ENCODE data around the gene FXYD5. TPM values are rescaled to one million over a fixed set of nuclear protein-coding genes. Genes with fewer than 3 reads are reported as not detected.

FXYD5 gene
- total and polyA plus RNA-seq, 7 donors: 18.5 to 102 (median 27.0) TPM

DNA sequence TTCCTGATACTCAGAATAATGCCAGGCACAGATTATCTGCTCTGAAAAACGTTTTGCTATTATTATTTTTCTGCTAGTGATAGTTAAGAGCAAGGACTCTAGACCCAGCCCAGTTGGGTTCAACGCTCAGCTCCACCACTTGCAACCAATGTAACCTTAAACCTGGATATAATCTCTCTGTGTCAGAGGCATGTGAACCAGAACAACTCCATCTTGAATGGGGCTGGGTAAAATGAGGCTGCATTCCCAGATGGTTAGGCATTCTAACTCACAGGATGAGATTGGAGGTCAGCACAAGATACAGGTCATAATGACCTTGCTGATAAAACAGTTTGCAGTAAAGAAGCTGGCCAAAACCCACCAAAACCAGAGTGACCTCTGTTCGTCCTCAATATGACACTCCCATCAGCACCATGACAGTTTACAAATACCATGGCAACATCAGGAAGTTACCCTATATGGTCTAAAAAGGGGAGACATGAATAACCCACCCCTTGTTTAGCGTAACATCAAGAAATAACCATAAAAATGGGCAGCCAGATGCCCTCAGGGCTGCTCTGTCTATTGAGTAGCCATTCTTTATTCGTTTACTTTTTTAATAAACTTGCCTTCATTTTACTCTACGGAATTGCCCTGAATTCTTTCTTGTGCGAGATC lies 60.4 kb downstream of the FXYD5 start:
- H3K4me3 ChIP-seq: no peak overlapping the region
- no peaks in the 10 kb centered on the region for H3K36me3 ChIP-seq
- WGBS, 2 donors: 64 to 76% methylated on average over 7 of the region's 7 CpGs
- peak overlapping the region in 2 of 4 donors; percentile 69 to 76 for H3K27ac ChIP-seq
- peaks cover 0 to 6% (median 1%) of the 10 kb centered on the region in 4 donors for H3K9me3 ChIP-seq
- H3K4me1 ChIP-seq: peaks cover 0 to 16% (median 13%) of the 10 kb centered on the region in 4 donors
- TF ChIP-seq EP300 (IDR thresholded peaks at IDR 0.05): no peak
- intact Hi-C loops (cut with DNase I): no loop called here
- H3K27me3 ChIP-seq: peaks cover 0 to 6% (median 0%) of the 10 kb centered on the region in 3 donors
- DNase-seq: no peak

DNA sequence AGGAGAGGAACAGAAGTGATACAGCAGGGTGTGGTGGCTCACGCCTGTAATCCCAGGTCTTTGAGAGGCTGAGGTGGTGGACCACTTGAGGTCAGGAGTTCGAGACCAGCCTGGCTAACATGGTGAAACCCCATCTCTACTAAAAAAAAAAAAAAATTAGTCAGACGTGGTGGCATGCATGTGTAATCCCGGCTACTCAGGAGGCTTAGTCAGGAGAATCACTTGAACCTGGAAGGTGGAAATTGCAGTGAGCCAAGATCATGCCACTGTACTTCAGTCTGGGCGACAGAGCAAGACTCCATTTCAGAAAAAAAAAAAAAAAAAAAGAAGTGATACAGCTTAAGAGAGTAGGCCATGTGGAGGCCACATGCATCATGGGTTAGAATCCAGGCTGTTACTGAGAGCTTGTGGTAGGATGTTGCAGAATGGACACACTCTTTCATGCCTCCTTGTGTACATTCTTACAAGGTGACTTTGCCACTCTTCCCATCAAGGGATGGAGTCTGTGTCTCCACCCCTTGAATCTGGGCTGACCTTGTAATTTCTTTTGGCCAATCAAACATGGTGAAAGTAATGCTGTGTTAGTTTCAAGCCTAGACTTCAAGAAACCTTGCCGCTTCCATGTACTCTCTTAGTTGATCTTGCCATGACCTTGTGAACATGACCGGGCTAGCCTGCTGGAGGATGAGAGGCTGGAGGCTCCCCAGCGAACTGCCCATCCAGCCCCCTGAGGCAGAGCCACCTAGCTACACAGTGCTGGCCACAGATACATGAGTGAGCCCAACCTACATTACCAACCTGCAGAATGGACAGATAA lies 61.7 kb downstream of the FXYD5 start:
- intact Hi-C loops (cut with DNase I): no loop called here
- WGBS, 2 donors: 80 to 86% methylated on average over 8 of the region's 8 CpGs
- Histone ChIP-seq H3K36me3 (no peaks in the 10 kb centered on the region), H3K27me3 (no peaks in the 10 kb centered on the region), H3K27ac (no peak overlapping the region), H3K4me1 (peaks cover 0 to 16% (median 13%) of the 10 kb centered on the region in 4 donors), H3K4me3 (no peak overlapping the region), H3K9me3 (peaks cover 0 to 6% (median 1%) of the 10 kb centered on the region in 4 donors)
- TF ChIP-seq, protein P1, sequence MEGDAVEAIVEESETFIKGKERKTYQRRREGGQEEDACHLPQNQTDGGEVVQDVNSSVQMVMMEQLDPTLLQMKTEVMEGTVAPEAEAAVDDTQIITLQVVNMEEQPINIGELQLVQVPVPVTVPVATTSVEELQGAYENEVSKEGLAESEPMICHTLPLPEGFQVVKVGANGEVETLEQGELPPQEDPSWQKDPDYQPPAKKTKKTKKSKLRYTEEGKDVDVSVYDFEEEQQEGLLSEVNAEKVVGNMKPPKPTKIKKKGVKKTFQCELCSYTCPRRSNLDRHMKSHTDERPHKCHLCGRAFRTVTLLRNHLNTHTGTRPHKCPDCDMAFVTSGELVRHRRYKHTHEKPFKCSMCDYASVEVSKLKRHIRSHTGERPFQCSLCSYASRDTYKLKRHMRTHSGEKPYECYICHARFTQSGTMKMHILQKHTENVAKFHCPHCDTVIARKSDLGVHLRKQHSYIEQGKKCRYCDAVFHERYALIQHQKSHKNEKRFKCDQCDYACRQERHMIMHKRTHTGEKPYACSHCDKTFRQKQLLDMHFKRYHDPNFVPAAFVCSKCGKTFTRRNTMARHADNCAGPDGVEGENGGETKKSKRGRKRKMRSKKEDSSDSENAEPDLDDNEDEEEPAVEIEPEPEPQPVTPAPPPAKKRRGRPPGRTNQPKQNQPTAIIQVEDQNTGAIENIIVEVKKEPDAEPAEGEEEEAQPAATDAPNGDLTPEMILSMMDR (IDR thresholded peaks at IDR 0.05): no peak
- TF ChIP-seq POLR2A (IDR thresholded peaks at IDR 0.05) (no peak), EP300 (IDR thresholded peaks at IDR 0.05) (no peak), POLR2AphosphoS5 (IDR thresholded peaks at IDR 0.05) (no peak)
- DNase-seq: no peak

DNA sequence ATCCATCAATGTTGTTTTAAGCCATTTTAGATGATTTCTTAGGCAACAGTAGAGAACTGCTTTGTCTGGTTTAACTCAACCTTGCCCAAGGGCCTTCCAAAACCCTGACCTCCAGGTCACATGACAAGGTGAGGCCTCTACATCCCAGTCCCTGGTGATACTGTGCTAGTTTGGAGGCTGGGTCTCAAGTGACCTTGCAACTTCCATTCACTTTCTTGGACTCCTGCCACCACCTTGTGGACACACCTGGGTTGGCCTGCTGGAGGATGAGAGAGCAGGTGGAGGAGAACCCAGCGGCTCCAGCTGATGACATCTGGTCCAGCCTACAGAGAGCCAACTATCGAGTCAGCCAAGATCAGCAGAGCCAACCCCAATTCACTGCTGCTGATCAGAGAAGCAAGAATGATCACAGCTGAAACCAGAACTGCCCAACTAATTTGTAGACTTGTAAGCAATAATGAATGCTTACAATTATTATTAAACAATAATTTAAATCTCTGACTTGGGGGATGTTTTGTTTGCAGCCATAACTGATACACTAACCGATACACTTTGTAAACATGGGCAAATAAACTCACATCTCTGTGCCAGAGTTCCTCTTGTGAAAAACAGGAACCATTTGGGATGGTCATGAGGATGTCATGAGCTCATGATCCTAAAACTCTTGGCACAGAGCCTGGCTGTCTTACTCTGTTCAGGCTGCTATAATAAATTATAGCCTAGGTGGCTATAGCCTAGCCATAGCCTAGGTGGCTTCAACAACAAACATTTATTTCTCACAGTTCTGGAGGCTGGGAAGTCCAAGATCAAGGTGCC lies 62.5 kb downstream of the FXYD5 start:
- H3K27ac ChIP-seq: no peak overlapping the region
- TF ChIP-seq EP300 (IDR thresholded peaks at IDR 0.05): no peak
- TF ChIP-seq, protein P1 (IDR thresholded peaks at IDR 0.05): no peak
- no peak for TF ChIP-seq POLR2AphosphoS5 (IDR thresholded peaks at IDR 0.05)
- TF ChIP-seq POLR2A (IDR thresholded peaks at IDR 0.05): no peak
- H3K4me3 ChIP-seq: no peak overlapping the region
- peaks cover 0 to 6% (median 1%) of the 10 kb centered on the region in 4 donors for H3K9me3 ChIP-seq
- H3K36me3 ChIP-seq: no peaks in the 10 kb centered on the region
- DNase-seq: no peak
- WGBS, 2 donors: 27 to 74% methylated on average over 3 of the region's 3 CpGs
- intact Hi-C loops (cut with DNase I): no loop called here
- no peaks in the 10 kb centered on the region for H3K27me3 ChIP-seq
- H3K4me1 ChIP-seq: peaks cover 0 to 16% (median 13%) of the 10 kb centered on the region in 4 donors

DNA sequence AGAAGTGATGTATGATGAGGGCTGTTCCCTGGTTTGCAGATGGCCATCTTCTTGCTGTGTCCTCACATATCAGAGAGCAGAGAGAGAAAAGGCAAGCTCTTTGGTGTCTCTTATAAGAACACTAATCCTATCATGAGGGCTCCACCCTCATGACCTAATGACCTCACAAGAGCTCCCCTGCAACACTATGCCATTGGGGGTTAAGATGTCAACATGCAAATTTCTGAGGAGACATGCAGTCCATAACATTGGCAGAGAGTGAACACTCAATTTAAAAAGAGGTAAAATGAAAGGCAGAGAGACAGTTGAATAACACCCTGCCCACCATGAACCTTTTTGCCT lies 63.1 kb downstream of the FXYD5 start:
- Histone ChIP-seq H3K9me3 (peaks cover 0 to 6% (median 1%) of the 10 kb centered on the region in 4 donors), H3K27ac (no peak overlapping the region), H3K36me3 (no peaks in the 10 kb centered on the region), H3K4me3 (no peak overlapping the region), H3K27me3 (peaks cover 0 to 5% (median 0%) of the 10 kb centered on the region in 3 donors), H3K4me1 (peaks cover 0 to 16% (median 13%) of the 10 kb centered on the region in 4 donors)
- intact Hi-C loops (cut with DNase I): no loop called here
- no peak for DNase-seq
- TF ChIP-seq EP300 (IDR thresholded peaks at IDR 0.05) (no peak), POLR2AphosphoS5 (IDR thresholded peaks at IDR 0.05) (no peak), POLR2A (IDR thresholded peaks at IDR 0.05) (no peak)
- TF ChIP-seq, protein P1 (IDR thresholded peaks at IDR 0.05): no peak

DNA sequence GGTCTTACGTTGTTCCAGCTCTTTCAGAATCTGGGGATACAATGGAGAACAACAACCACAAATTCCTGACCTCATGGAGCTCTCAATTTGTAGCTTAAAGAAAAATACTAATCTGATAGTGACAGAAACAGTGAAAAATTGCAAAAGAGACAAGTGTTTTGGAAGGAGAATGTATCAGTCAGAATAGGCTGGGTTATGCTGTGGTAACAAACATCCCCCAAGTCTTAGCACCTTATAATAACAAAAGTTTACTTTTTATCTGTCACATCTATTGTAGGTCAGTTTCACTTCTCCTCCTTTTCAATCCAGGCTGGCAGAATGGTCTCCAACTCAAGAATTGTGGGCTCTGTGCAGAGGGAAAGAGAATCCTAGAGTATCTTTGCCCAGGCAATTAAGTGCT lies 64.5 kb downstream of the FXYD5 start:
- TF ChIP-seq, protein P1 (IDR thresholded peaks at IDR 0.05): no peak
- TF ChIP-seq POLR2A (IDR thresholded peaks at IDR 0.05) (no peak), POLR2AphosphoS5 (IDR thresholded peaks at IDR 0.05) (no peak), EP300 (IDR thresholded peaks at IDR 0.05) (no peak)
- no peaks in the 10 kb centered on the region for H3K36me3 ChIP-seq
- H3K9me3 ChIP-seq: peaks cover 0 to 6% (median 3%) of the 10 kb centered on the region in 4 donors
- WGBS, 2 donors: 60 to 95% methylated on average over 1 of the region's 1 CpG
- no peak overlapping the region for H3K4me3 ChIP-seq
- H3K4me1 ChIP-seq: peaks cover 0 to 6% (median 5%) of the 10 kb centered on the region in 4 donors
- peaks cover 0 to 8% (median 0%) of the 10 kb centered on the region in 3 donors for H3K27me3 ChIP-seq
- intact Hi-C loops (cut with DNase I): no loop called here
- no peak overlapping the region for H3K27ac ChIP-seq
- no peak for DNase-seq
